Caco-2 (cell line): ENCODE results near the gene CWF19L2. TPM values are rescaled to one million over a fixed set of nuclear protein-coding genes. Genes with fewer than 3 reads are reported as not detected.

ENCODE experiments used
- BruUV-seq: library from RNA; stranded (reverse); fragments of 400-500 nt; replicated peaks from 2 replicates; lab custom pipeline; 2021; lab: Mats Ljungman, UMichigan
- CTCF ChIA-PET: fragments of 300-600 bp; sonication (Branson Sonifier 250); formaldehyde crosslinking; loops from one replicate; lab custom pipeline; 2022; ENCODE audit warnings: antibody characterized with exemption; lab: Charles Lee
- POLR2A ChIA-PET: fragments of 300-600 bp; sonication (Branson Sonifier 250); formaldehyde crosslinking; loops from one replicate; lab custom pipeline; 2022; ENCODE audit warnings: antibody characterized with exemption; lab: Charles Lee
- DNase-seq, 2 experiments: peaks; one replicate each; pipeline versions ENCODE4 v3.0.0 to v3.0.0-alpha.2; 2020 to 2022
- H3K27me3 ChIP-seq: replicated peaks from 2 replicates; pipeline ENCODE4 v1.6.0; 2011; ENCODE audit warnings: low read length; ENCODE audit not compliant: control insufficient read depth, insufficient read depth
- H3K36me3 ChIP-seq: 2 replicates; pipeline ENCODE4 v1.5.1; 2011; ENCODE audit warnings: low read length; ENCODE audit not compliant: control insufficient read depth, insufficient read depth
- H3K4me1 ChIP-seq: fragments of 250-450 bp; sonication (Bioruptor Pico); 2 replicates; pipeline ENCODE4 v1.5.1; 2020; ENCODE audit warnings: mild to moderate bottlenecking
- H3K4me3 ChIP-seq: 2 replicates; pipeline ENCODE4 v1.5.1; 2011; ENCODE audit warnings: low read depth, mild to moderate bottlenecking, control low read depth, low read length
- H3K9me3 ChIP-seq: fragments of 250-450 bp; sonication (Bioruptor Pico); 2 replicates; pipeline ENCODE4 v1.5.1; 2020; ENCODE audit warnings: mild to moderate bottlenecking, moderate library complexity
- H3K27ac Mint-ChIP-seq: one replicate; pipeline ENCODE4 v1.8.0; 2022; ENCODE audit warnings: mixed read lengths; ENCODE audit not compliant: unreplicated experiment
- H3K27me3 Mint-ChIP-seq: one replicate; pipeline ENCODE4 v1.8.0; 2022; ENCODE audit warnings: mixed read lengths; ENCODE audit not compliant: insufficient read depth, unreplicated experiment
- H3K36me3 Mint-ChIP-seq: one replicate; pipeline ENCODE4 v1.8.0; 2022; ENCODE audit warnings: mild to moderate bottlenecking, mixed read lengths; ENCODE audit not compliant: insufficient read depth, unreplicated experiment
- H3K4me1 Mint-ChIP-seq: one replicate; pipeline ENCODE4 v1.8.0; 2022; ENCODE audit warnings: low read depth, mixed read lengths; ENCODE audit not compliant: unreplicated experiment
- H3K4me3 Mint-ChIP-seq: one replicate; pipeline ENCODE4 v1.8.0; 2022; ENCODE audit warnings: mild to moderate bottlenecking, moderate library complexity, mixed read lengths; ENCODE audit not compliant: unreplicated experiment
- H3K9me3 Mint-ChIP-seq: one replicate; pipeline ENCODE4 v1.8.0; 2022; ENCODE audit warnings: mixed read lengths; ENCODE audit not compliant: unreplicated experiment
- CTCF ChIP-seq, 2 experiments: fragments of 200-600 bp in 1 of 2; IDR thresholded peaks; 1 replicate in 1 of 2; 2 replicates in 1 of 2; pipeline versions ENCODE4 v1.5.1 to v1.8.0; 2011 to 2022; ENCODE audit warnings: antibody characterized with exemption in 1 of 2, control low read depth in 1 of 2, inconsistent platforms in 1 of 2, low read depth in 1 of 2, low read length in 1 of 2, mild to moderate bottlenecking in 1 of 2, moderate library complexity in 1 of 2; ENCODE audit not compliant: insufficient read depth in 1 of 2, severe bottlenecking in 1 of 2, unreplicated experiment in 1 of 2
- intact Hi-C: fragments of 100-400 bp; cut with micrococcal nuclease; formaldehyde crosslinking; loops from one replicate; pipeline ENCODE4 v1.10.0; 2022; ENCODE audit not compliant: unreplicated experiment
- total RNA-seq: library from RNA; stranded (reverse); gene quantifications from 2 replicates; pipeline ENCODE4 v1.2.3, GENCODE V29; 2022

Gene CWF19L2
- total RNA-seq, 1 experiment from 2014 or later, result 24.1 TPM

GRCh38 chr11:107357877-107358276 lies 99.7 kb downstream of the CWF19L2 start:
- Mint-ChIP-seq H3K4me1 (no peaks in the 10 kb centered on the region), H3K9me3 (peaks cover 11% of the 10 kb centered on the region), H3K27me3 (no peaks in the 10 kb centered on the region), H3K4me3 (no peak overlapping the region), H3K36me3 (peaks cover 12% of the 10 kb centered on the region), H3K27ac (no peak overlapping the region)
- no TSS peak for BruUV-seq
- Histone ChIP-seq H3K27me3 (no peaks in the 10 kb centered on the region), H3K36me3 (0 out of 2 replicates have a peak, but pooled peaks cover 2% of the 10 kb centered on the region), H3K4me3 (no peak overlapping the region), H3K4me1 (no peaks in the 10 kb centered on the region), H3K9me3 (no peaks in the 10 kb centered on the region)
- no peak for DNase-seq
- no peak for TF ChIP-seq CTCF (IDR thresholded peaks at IDR 0.05; ENCODE audit: insufficient read depth in 1 of 2, low read depth in 1 of 2, low read length in 1 of 2, severe bottlenecking in 1 of 2, unreplicated experiment in 1 of 2)
- POLR2A ChIA-PET, result no interaction called here
- intact Hi-C loops, result no loop called here
- CTCF ChIA-PET, result no interaction called here

- Histone ChIP-seq H3K27me3 (no peaks in the 10 kb centered on the region), H3K4me1 (no peaks in the 10 kb centered on the region), H3K36me3 (0 out of 2 replicates have a peak, but pooled peaks cover 2% of the 10 kb centered on the region), H3K4me3 (no peak overlapping the region), H3K9me3 (no peaks in the 10 kb centered on the region)
- Mint-ChIP-seq H3K4me1 (no peaks in the 10 kb centered on the region), H3K27me3 (no peaks in the 10 kb centered on the region), H3K36me3 (peaks cover 8% of the 10 kb centered on the region), H3K4me3 (no peak overlapping the region), H3K9me3 (no peaks in the 10 kb centered on the region), H3K27ac (no peak overlapping the region)
- ChIA-PET POLR2A (no interaction called here), CTCF (no interaction called here)
- BruUV-seq, result no TSS peak
- intact Hi-C loops, result no loop called here
- no peak for TF ChIP-seq CTCF (IDR thresholded peaks at IDR 0.05; ENCODE audit: insufficient read depth in 1 of 2, low read depth in 1 of 2, low read length in 1 of 2, severe bottlenecking in 1 of 2, unreplicated experiment in 1 of 2)
- no peak for DNase-seq
These were observed 102.8 kb downstream of the CWF19L2 start for GRCh38 chr11:107354780-107355179.

GRCh38 chr11:107337917-107338316 lies 119.7 kb downstream of the CWF19L2 start:
- DNase-seq, result no peak
- H3K9me3 Mint-ChIP-seq, result peaks cover 3% of the 10 kb centered on the region
- intact Hi-C loops, result no loop called here
- Histone ChIP-seq H3K9me3 (no peaks in the 10 kb centered on the region), H3K4me3 (no peak overlapping the region), H3K27me3 (no peaks in the 10 kb centered on the region), H3K36me3 (no peaks in the 10 kb centered on the region), H3K4me1 (no peaks in the 10 kb centered on the region)
- H3K4me3 Mint-ChIP-seq, result no peak overlapping the region
- TF ChIP-seq CTCF (IDR thresholded peaks at IDR 0.05; ENCODE audit: insufficient read depth in 1 of 2, low read depth in 1 of 2, low read length in 1 of 2, severe bottlenecking in 1 of 2, unreplicated experiment in 1 of 2), result no peak
- no peaks in the 10 kb centered on the region for H3K4me1 Mint-ChIP-seq
- CTCF ChIA-PET, result no interaction called here
- BruUV-seq, result no TSS peak
- POLR2A ChIA-PET, result no interaction called here
- no peaks in the 10 kb centered on the region for H3K36me3 Mint-ChIP-seq
- no peak overlapping the region for H3K27ac Mint-ChIP-seq
- no peaks in the 10 kb centered on the region for H3K27me3 Mint-ChIP-seq
